Lower leg skin (tissue), 4 donors: ENCODE results near the gene TBCEL. TPM values are rescaled to one million over a fixed set of nuclear protein-coding genes. Genes with fewer than 3 reads are reported as not detected.

Experiments used
- DNase-seq, 2 donors: peaks; one replicate each; pipeline ENCODE4 v3.0.0-alpha.2; 2019; ENCODE audit warnings: low spot score in 2 of 2
- H3K4me3 ChIP-seq: fragments of 200-600 bp; sonication (generic); 2 replicates; pipeline ENCODE4 v1.5.1; 2017; ENCODE audit warnings: mild to moderate bottlenecking, low read depth; ENCODE audit not compliant: poor library complexity, severe bottlenecking
- POLR2A ChIP-seq, 2 donors: fragments of 450-650 bp; IDR thresholded peaks; one replicate each; pipeline ENCODE4 v1.6.1; 2016 to 2017; ENCODE audit warnings: antibody characterized with exemption in 2 of 2, mild to moderate bottlenecking in 1 of 2, moderate library complexity in 1 of 2
- WGBS, 2 donors: methylation state at CpG; one replicate each; pipeline ENCODE4 v1.1.5; 2018; 5-methylcytosine and 5-hydroxymethylcytosine counted together
- intact Hi-C: fragments of 100-400 bp; cut with DNase I; formaldehyde crosslinking; loops from one replicate; pipeline ENCODE4 v1.15.0; 2023; ENCODE audit warnings: low total_unique reads
- total RNA-seq, 4 donors: library from RNA; depleted of rRNA; stranded (reverse); fragments of >200 nt; gene quantifications; one replicate each; pipeline ENCODE4 v1.1.0, GENCODE V29; 2016
- TF ChIP-seq, protein P1 (sequence below), 3 donors: fragments of 450-650 bp; IDR thresholded peaks; one replicate each; pipeline ENCODE4 v1.5.1; 2016; ENCODE audit warnings: antibody characterized with exemption in 3 of 3, mild to moderate bottlenecking in 3 of 3, moderate library complexity in 2 of 3

TBCEL gene
- total RNA-seq, 4 donors from 2014 or later = 6.4 to 11.2 (median 10.8) TPM

DNA sequence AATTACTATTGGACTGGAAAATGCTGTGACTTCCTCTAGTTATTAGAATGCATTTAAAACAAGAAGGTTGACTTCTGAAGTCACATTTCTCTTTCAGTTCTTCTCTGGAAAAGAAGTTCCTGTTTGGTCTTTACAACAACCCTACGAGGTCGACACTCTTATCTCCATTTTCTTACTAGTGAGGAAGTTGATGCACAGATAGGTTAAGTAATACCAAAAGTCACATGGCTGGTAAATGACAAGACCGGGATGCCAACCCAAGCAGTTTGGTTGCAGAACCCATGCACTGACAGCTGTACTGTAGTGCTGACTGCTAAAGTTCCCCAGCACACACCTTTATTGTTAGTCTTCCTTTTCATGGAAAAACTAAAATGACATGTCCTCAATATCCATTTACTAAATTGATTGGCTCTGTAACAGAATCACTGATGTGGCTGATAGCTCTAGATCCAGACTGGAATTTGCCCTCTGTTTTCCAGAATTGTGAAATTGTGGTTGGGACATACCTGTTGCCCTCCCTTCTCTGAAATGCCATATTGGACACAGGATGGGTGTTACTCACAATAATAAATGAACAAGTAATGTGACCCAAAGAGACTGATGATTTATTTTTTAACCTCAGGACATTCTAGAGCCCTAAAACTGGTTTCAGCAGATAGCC is 67.7 kb downstream of the TBCEL start:
- DNase-seq = no peak
- 84 to 86% methylated on average over 3 of the region's 3 CpGs for WGBS, 2 donors
- no peak for TF ChIP-seq POLR2A (IDR thresholded peaks at IDR 0.05)
- TF ChIP-seq, protein P1, sequence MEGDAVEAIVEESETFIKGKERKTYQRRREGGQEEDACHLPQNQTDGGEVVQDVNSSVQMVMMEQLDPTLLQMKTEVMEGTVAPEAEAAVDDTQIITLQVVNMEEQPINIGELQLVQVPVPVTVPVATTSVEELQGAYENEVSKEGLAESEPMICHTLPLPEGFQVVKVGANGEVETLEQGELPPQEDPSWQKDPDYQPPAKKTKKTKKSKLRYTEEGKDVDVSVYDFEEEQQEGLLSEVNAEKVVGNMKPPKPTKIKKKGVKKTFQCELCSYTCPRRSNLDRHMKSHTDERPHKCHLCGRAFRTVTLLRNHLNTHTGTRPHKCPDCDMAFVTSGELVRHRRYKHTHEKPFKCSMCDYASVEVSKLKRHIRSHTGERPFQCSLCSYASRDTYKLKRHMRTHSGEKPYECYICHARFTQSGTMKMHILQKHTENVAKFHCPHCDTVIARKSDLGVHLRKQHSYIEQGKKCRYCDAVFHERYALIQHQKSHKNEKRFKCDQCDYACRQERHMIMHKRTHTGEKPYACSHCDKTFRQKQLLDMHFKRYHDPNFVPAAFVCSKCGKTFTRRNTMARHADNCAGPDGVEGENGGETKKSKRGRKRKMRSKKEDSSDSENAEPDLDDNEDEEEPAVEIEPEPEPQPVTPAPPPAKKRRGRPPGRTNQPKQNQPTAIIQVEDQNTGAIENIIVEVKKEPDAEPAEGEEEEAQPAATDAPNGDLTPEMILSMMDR (IDR thresholded peaks at IDR 0.05) = no peak
- no peak overlapping the region for H3K4me3 ChIP-seq
- intact Hi-C loops = no loop called here

DNA sequence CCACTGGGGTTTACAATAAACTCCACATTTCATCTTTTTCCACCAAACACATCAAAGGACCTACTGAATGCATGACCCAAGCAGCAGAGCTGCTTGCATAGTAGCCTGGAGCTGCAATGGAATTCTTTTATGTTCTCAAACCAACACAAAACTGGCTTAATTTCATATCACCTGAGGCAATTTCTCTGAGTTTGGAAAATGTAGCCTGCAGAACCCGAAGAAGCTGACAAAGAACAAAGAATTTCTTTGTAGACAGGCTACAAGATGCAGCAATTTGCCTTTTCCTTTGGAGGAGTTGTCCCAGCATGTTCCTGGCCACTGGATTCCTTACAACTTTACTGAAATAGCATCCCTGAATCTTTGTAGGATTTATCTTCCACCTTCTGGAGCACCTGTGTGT is 71.7 kb downstream of the TBCEL start:
- H3K4me3 ChIP-seq = no peak overlapping the region
- intact Hi-C loops = no loop called here
- no peak for TF ChIP-seq POLR2A (IDR thresholded peaks at IDR 0.05)
- TF ChIP-seq, protein P1 (IDR thresholded peaks at IDR 0.05) = no peak
- DNase-seq = no peak
- WGBS, 2 donors = 35 to 48% methylated on average over 1 of the region's 1 CpG

DNA sequence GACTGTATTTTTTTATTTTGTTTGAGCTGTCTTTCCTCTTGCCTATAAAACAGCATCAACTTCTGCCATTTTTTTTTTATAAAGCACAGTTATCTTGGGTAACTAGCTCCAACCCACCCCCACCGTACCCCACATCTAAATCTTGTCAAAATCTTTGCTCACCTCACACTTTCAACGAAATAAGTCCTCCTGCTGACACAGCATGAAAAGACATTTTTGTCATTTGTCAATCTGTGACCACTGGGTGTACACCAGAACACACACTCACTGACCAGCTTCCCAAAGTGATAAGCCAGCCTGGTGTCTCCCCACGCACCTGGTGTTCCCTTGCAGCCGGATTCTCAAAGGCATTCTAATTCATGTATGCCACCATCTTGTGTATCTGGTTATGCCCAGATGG is 75.5 kb downstream of the TBCEL start:
- intact Hi-C loops = no loop called here
- TF ChIP-seq, protein P1 (IDR thresholded peaks at IDR 0.05) = no peak
- no peak for TF ChIP-seq POLR2A (IDR thresholded peaks at IDR 0.05)
- 96 to 99% methylated on average over 4 of the region's 4 CpGs for WGBS, 2 donors
- DNase-seq = no peak
- no peak overlapping the region for H3K4me3 ChIP-seq

DNA sequence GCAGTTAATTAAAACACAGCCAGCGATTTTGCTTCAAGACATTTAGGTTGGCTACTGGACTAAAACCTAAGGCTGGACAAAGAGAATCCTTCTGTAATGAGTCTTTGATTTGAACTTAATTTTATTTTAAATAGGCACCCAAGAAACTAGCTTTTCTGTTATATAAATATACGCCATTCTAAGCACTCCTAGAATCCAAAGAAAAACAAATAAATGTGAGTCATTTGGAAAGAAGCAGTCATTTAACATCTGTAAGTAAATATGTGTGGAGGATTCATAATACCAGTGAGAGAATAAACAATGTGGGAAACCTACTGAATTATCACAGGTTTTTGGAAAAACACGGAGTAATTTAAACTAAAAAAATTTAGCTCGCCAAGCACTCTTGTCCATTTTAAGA is 76.0 kb downstream of the TBCEL start:
- 73% methylated on average over 4 of the region's 4 CpGs for WGBS, 2 donors
- intact Hi-C loops = no loop called here
- no peak for TF ChIP-seq POLR2A (IDR thresholded peaks at IDR 0.05)
- TF ChIP-seq, protein P1 (IDR thresholded peaks at IDR 0.05) = no peak
- no peak for DNase-seq
- no peak overlapping the region for H3K4me3 ChIP-seq

DNA sequence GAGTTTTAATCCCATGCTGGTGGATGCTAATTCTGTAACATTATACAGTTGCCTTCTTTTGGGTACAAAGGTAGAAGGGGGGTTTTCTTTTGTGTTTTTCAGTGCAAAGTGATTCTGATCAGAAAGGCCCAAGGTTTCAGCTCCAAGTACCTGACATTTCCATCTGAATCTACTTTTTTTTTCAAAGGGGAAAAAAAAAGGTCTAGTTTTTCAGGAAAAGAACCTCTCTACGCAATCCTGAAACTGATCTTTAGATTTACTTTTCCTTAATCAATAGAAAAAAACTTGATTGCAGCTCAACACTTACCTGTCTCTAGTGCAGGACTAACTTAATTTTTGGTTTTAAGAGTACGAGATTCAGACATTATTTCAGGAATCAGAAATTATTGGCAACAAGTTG is 77.0 kb downstream of the TBCEL start, which contains the start of gene TECTA:
TSS of gene TECTA (plus strand) at position 301 of the 400 bp plus-strand sequence. CDS start 1,423 bp downstream, outside the sequence.
- WGBS, 2 donors = 94 to 95% methylated on average over 2 of the region's 2 CpGs
- TF ChIP-seq, protein P1 (IDR thresholded peaks at IDR 0.05) = no peak
- TF ChIP-seq POLR2A (IDR thresholded peaks at IDR 0.05) = no peak
- intact Hi-C loops = no loop called here
- no peak for DNase-seq
- no peak within 1 kb of the TSS for H3K4me3 ChIP-seq

DNA sequence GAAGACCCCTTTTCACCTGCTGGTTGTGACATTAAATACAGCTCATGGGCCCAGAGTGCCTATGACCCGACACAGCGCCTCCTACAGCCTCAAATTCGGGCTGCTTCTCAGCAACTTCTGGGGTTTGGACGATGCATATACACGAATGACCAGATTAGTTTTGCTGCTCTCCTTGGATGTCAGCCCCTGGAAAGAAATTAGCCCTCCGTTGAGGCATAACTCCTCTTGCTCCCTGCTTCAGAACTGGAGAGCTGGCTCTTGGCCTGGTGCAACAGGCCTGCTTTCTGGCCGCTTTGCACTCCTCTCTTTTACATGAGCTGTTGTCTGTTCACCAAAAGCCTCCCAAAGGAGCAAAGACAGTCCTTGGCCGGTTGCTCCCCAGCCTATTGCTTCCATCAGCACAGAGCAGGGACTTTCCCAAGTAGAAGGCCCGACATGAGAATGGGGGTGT is 80.4 kb downstream of the TBCEL start:
- intact Hi-C loops = no loop called here
- H3K4me3 ChIP-seq = no peak overlapping the region
- no peak for TF ChIP-seq POLR2A (IDR thresholded peaks at IDR 0.05)
- TF ChIP-seq, protein P1 (IDR thresholded peaks at IDR 0.05) = no peak
- 66 to 79% methylated on average over 9 of the region's 9 CpGs for WGBS, 2 donors
- no peak for DNase-seq
